Skeletal muscle tissue (tissue), 5 donors: Measurements from ENCODE around the gene DDX51. TPM values are rescaled to one million over a fixed set of nuclear protein-coding genes. Genes with fewer than 3 reads are reported as not detected.

Source experiments
- H3K27ac ChIP-seq: one replicate; pipeline ENCODE4 v1.7.0; 2013; ENCODE audit warnings: mild to moderate bottlenecking, low read depth, low read length, inconsistent platforms
- H3K27me3 ChIP-seq, 3 donors: one replicate each; pipeline ENCODE4 v1.7.0; 2013; ENCODE audit warnings: low read length in 3 of 3; ENCODE audit not compliant: control insufficient read depth in 3 of 3, insufficient read depth in 3 of 3
- H3K36me3 ChIP-seq, 3 donors: one replicate each; pipeline ENCODE4 v1.7.0; 2013; ENCODE audit warnings: low read length in 3 of 3; ENCODE audit not compliant: control insufficient read depth in 3 of 3, insufficient read depth in 3 of 3
- H3K4me1 ChIP-seq, 3 donors: one replicate each; pipeline ENCODE4 v1.7.0; 2013; ENCODE audit warnings: low read length in 3 of 3, mild to moderate bottlenecking in 3 of 3; ENCODE audit not compliant: control insufficient read depth in 3 of 3, insufficient read depth in 3 of 3
- H3K4me3 ChIP-seq, 3 donors: one replicate each; pipeline ENCODE4 v1.7.0; 2013; ENCODE audit warnings: low read length in 3 of 3
- H3K9ac ChIP-seq, 3 donors: one replicate each; pipeline ENCODE4 v1.7.0; 2013; ENCODE audit warnings: low read length in 3 of 3, mild to moderate bottlenecking in 3 of 3, moderate library complexity in 2 of 3, low read depth in 1 of 3
- H3K9me3 ChIP-seq, 3 donors: one replicate each; pipeline ENCODE4 v1.7.0; 2013; ENCODE audit warnings: low read length in 3 of 3; ENCODE audit not compliant: control insufficient read depth in 3 of 3
- small RNA-seq: library from RNA; depleted of rRNA; stranded (forward); fragments of <200 nt; gene quantifications from one replicate; pipeline ENCODE3, GENCODE V24; 2014
- total RNA-seq: library from RNA; depleted of rRNA; stranded (reverse); fragments of >200 nt; gene quantifications from one replicate; pipeline ENCODE4 v1.2.3, GENCODE V29; 2014
- donor health status: Osteomylitis.

The DDX51 gene
- total RNA-seq, 1 donor from 2014 or later = 8.4 TPM

DNA sequence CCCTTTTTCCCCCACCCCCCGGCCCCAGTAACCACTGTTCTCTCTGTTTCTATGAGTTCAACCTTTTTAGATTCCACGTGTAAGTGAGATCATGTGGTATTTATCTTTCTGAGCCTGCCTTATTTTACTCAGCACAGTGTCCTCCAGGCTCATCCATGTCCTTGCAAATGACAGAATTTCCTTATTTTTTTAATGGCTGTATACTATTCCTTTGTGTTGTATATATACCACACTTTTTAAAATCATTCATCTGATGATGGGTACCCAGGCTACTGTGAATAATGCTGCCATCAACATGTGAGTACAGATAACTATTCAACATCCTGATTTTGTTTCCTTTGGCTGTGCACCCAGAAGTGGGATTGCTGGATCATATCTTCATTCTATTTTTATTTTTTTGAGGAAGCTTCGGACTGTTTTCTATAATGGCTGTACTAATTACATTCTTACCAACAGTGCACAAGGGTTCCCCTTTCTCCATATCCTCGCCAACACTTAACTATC, 54.7 kb downstream of the DDX51 start:
- Histone ChIP-seq H3K4me3 (no peak overlapping the region), H3K9me3 (no peaks in the 10 kb centered on the region), H3K27me3 (no peaks in the 10 kb centered on the region), H3K9ac (no peak overlapping the region), H3K4me1 (peaks cover 9 to 10% (median 9%) of the 10 kb centered on the region in 3 donors), H3K27ac (no peak overlapping the region), H3K36me3 (peaks cover 0 to 4% (median 0%) of the 10 kb centered on the region in 3 donors)

Small RNA genes lying within 50 kb of the gene (small RNA-seq; reads per million reads assigned to genes)
- gene AC138466.3 = not detected

Other genes starting within 250 kb of the DDX51 start
- gene ULK1, start 249.7 kb downstream of the DDX51 start, total RNA-seq = 5.7 TPM
- 4.7 TPM for gene PUS1, start 215.0 kb downstream of the DDX51 start, total RNA-seq
- 11.0 TPM for gene EP400, start 194.4 kb downstream of the DDX51 start, total RNA-seq
- 5.7 TPM for gene NOC4L, start 138 bp upstream of the DDX51 start, total RNA-seq
- 0.52 TPM for gene GALNT9, start 185.3 kb upstream of the DDX51 start, total RNA-seq